Endodermal cell (in vitro differentiated cells): ENCODE measurements around the gene TEX261. TPM values are rescaled to one million over a fixed set of nuclear protein-coding genes. Genes with fewer than 3 reads are reported as not detected.

Experiments used
- DNase-seq: peaks from one replicate; pipeline ENCODE4 v3.0.0-alpha.2; 2017
- H3K27ac ChIP-seq: 2 replicates; pipeline ENCODE4 v1.5.1; 2013; ENCODE audit warnings: mild to moderate bottlenecking, low read depth, low read length, moderate library complexity
- H3K27me3 ChIP-seq: 2 replicates; pipeline ENCODE4 v1.6.1; 2013; ENCODE audit warnings: mild to moderate bottlenecking, low read length, moderate library complexity; ENCODE audit not compliant: insufficient read depth, control insufficient read depth, poor library complexity, severe bottlenecking
- H3K36me3 ChIP-seq: 2 replicates; pipeline ENCODE4 v1.7.0; 2013; ENCODE audit warnings: mild to moderate bottlenecking, low read length, moderate library complexity; ENCODE audit not compliant: control insufficient read depth, insufficient read depth
- H3K4me1 ChIP-seq: one replicate; pipeline ENCODE4 v1.7.0; 2013; ENCODE audit warnings: low read length; ENCODE audit not compliant: control insufficient read depth, insufficient read depth
- H3K4me3 ChIP-seq: 2 replicates; pipeline ENCODE4 v1.5.1; 2013; ENCODE audit warnings: mild to moderate bottlenecking, low read length, moderate library complexity
- H3K9ac ChIP-seq: 2 replicates; pipeline ENCODE4 v1.6.1; 2013; ENCODE audit warnings: mild to moderate bottlenecking, low read length, moderate library complexity; ENCODE audit not compliant: poor library complexity, severe bottlenecking; ENCODE audit errors: extremely low read depth
- H3K9me3 ChIP-seq: 2 replicates; pipeline ENCODE4 v1.6.1; 2013; ENCODE audit warnings: mild to moderate bottlenecking, low read length, moderate library complexity; ENCODE audit not compliant: control insufficient read depth
- H3K27ac Mint-ChIP-seq: 2 replicates; pipeline ENCODE4 v1.8.0; 2020; ENCODE audit warnings: mixed read lengths
- H3K27me3 Mint-ChIP-seq: 2 replicates; pipeline ENCODE4 v1.8.0; 2021; ENCODE audit warnings: mild to moderate bottlenecking, mixed read lengths; ENCODE audit not compliant: insufficient read depth
- H3K36me3 Mint-ChIP-seq: 2 replicates; pipeline ENCODE4 v1.8.0; 2020; ENCODE audit warnings: low read depth, mixed read lengths
- H3K4me1 Mint-ChIP-seq: 2 replicates; pipeline ENCODE4 v1.8.0; 2020; ENCODE audit warnings: mixed read lengths
- H3K4me3 Mint-ChIP-seq: 2 replicates; pipeline ENCODE4 v1.8.0; 2020; ENCODE audit warnings: mild to moderate bottlenecking, moderate library complexity, mixed read lengths
- H3K9me3 Mint-ChIP-seq: 2 replicates; pipeline ENCODE4 v1.8.0; 2020; ENCODE audit warnings: mild to moderate bottlenecking, mixed read lengths
- CTCF ChIP-seq: fragments of 200-600 bp; sonication (generic); conservative IDR thresholded peaks from 2 replicates; pipeline ENCODE4 v1.5.0; 2021; ENCODE audit warnings: antibody characterized with exemption, mild to moderate bottlenecking
- whole genome bisulfite sequencing, 2 experiments: methylation state at CpG; one replicate each; pipeline versions ENCODE4 v1.1.5 to v1.1.7; 2013; ENCODE audit warnings: missing lambda C conversion rate in 2 of 2, mixed read lengths in 1 of 2; ENCODE audit not compliant: insufficient coverage in 1 of 2, insufficient read length in 1 of 2; 5-methylcytosine and 5-hydroxymethylcytosine counted together
- total RNA-seq, 2 donors: library from RNA; stranded (reverse); fragmentation: NEBNext Ultra II Directional in 1 of 2; extraction: Animal tissue kit (Norgen Biotek cat#: 25700) in 1 of 2; gene quantifications; 2 replicates in 1 of 2; 3 replicates in 1 of 2; pipeline ENCODE4 v1.2.1, GENCODE V29; 2021

Gene TEX261
- total RNA-seq, 2 donors from 2014 or later: 13.3 to 19.9 TPM

DNA sequence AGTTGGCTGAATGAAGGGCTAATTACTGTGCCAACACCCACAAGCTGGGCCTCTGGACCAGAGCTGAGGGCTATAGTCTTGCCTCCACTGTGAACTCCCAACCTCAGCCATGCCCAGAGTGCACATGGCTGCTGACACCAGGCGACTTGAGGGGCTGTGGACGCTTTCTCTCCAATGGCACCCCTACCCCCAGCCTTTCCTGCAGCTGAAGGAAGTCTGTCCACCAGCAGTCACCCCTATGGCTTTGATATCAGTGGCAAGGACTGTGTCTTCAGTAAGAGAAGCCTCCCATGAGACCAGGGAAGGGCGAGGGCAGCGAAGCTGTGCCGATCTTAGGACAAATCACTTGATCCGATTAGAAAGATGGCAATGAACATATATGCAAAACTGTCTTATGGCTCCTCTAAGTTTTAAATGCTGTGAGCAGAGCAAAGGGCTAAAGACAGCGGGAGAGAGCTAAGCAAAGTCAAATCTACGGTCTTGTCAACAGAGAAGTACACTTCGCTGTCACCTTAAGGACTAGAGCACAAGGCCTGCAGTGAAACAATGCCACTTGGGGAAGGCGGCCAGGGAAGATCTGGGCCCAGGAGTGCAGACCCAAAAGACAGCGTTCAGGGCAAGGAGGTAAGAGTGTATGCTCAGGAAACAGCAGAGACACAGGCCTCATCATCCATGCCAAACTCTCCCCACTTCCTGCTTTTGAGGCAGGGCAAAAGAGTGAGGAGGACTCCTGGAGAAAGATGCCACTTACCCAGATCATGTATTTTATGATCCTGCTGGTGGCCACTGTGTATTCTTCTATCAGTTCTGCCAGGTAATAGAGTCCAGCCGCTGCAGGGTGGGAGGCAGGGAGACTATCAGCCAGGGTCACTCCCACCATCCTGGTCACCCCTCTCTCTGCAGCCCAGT, 1.5 kb downstream of the TEX261 start:
- DNase-seq: peak; percentile 29
- Mint-ChIP-seq H3K4me1 (peaks cover 9% of the 10 kb centered on the region), H3K27ac (no peak overlapping the region), H3K9me3 (no peaks in the 10 kb centered on the region), H3K27me3 (no peaks in the 10 kb centered on the region), H3K4me3 (peak overlapping the region; percentile 90), H3K36me3 (peaks cover 21% of the 10 kb centered on the region)
- WGBS, 2 experiments: 96% methylated on average over 11 to 12 of the region's 12 CpGs
- H3K9me3 ChIP-seq: no peaks in the 10 kb centered on the region
- TF ChIP-seq CTCF: no peak
- peaks cover 3% of the 10 kb centered on the region for H3K4me1 ChIP-seq
- peak overlapping the region; percentile 83 for H3K4me3 ChIP-seq
- no peak overlapping the region for H3K27ac ChIP-seq
- no peak overlapping the region for H3K9ac ChIP-seq
- peaks cover 2% of the 10 kb centered on the region for H3K27me3 ChIP-seq
- peaks cover 25% of the 10 kb centered on the region for H3K36me3 ChIP-seq

DNA sequence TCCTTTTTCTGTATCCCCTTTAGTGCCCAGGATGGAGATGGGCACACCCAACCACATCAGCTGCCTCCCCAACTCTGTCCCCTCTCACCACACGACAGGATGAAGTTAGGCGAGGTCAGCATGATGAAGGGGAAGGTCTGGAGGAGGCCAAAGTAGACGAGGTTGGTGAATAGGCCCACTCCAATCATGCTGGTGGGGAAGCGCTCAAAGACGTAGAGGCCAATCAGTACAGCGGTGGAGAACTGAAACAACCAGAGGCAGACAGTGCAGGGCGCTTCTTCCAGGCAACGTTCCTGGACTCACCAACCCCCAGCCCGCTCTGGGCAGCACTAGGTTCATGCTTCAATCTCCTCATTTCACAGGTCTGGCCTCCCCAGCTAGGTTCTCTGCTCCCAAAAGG, 2.9 kb downstream of the TEX261 start:
- peaks cover 30% of the 10 kb centered on the region for H3K36me3 ChIP-seq
- H3K27me3 ChIP-seq: no peaks in the 10 kb centered on the region
- WGBS, 2 experiments: 94 to 98% methylated on average over 9 of the region's 9 CpGs
- Mint-ChIP-seq H3K4me3 (no peak overlapping the region), H3K9me3 (no peaks in the 10 kb centered on the region), H3K36me3 (peaks cover 31% of the 10 kb centered on the region), H3K4me1 (peaks cover 9% of the 10 kb centered on the region), H3K27ac (no peak overlapping the region), H3K27me3 (no peaks in the 10 kb centered on the region)
- no peak overlapping the region for H3K4me3 ChIP-seq
- no peak overlapping the region for H3K9ac ChIP-seq
- peaks cover 3% of the 10 kb centered on the region for H3K4me1 ChIP-seq
- TF ChIP-seq CTCF: no peak
- no peak for DNase-seq
- no peaks in the 10 kb centered on the region for H3K9me3 ChIP-seq
- no peak overlapping the region for H3K27ac ChIP-seq

GRCh38 chr2:70991142-70991541, 3.5 kb downstream of the TEX261 start:
- DNase-seq: peak; percentile 19
- Histone ChIP-seq H3K36me3 (peaks cover 36% of the 10 kb centered on the region), H3K9me3 (no peaks in the 10 kb centered on the region), H3K4me1 (peaks cover 3% of the 10 kb centered on the region), H3K9ac (no peak overlapping the region), H3K27ac (no peak overlapping the region), H3K27me3 (no peaks in the 10 kb centered on the region), H3K4me3 (no peak overlapping the region)
- Mint-ChIP-seq H3K27ac (no peak overlapping the region), H3K4me3 (no peak overlapping the region), H3K27me3 (no peaks in the 10 kb centered on the region), H3K4me1 (peaks cover 9% of the 10 kb centered on the region), H3K9me3 (no peaks in the 10 kb centered on the region), H3K36me3 (peaks cover 37% of the 10 kb centered on the region)
- WGBS, 2 experiments: 93 to 96% methylated on average over 5 of the region's 5 CpGs
- no peak for TF ChIP-seq CTCF
